ENCODE measurements around the gene NMRAL1.

Gene NMRAL1

GRCh38 chr16:4463522-4464163, 10.8 kb downstream of the NMRAL1 start:
- no peak for DNase-seq

- no peak for DNase-seq
These were observed 13.0 kb downstream of the NMRAL1 start for GRCh38 chr16:4461250-4462085.

GRCh38 chr16:4460936-4461249, 13.5 kb downstream of the NMRAL1 start:
- DNase-seq, result no peak

GRCh38 chr16:4455951-4456350, 18.5 kb downstream of the NMRAL1 start:
- no peak for DNase-seq

GRCh38 chr16:4455081-4455480, 19.3 kb downstream of the NMRAL1 start:
- DNase-seq, result no peak

- DNase-seq, result no peak
These were observed 19.8 kb downstream of the NMRAL1 start for GRCh38 chr16:4454623-4455022.

GRCh38 chr16:4452674-4453073, 21.8 kb downstream of the NMRAL1 start:
- DNase-seq, result no peak

GRCh38 chr16:4450931-4451519, 23.4 kb downstream of the NMRAL1 start:
- peak; percentile 29 to 68 for DNase-seq

- DNase-seq, result no peak
These were observed 24.0 kb downstream of the NMRAL1 start for GRCh38 chr16:4450430-4450829.

GRCh38 chr16:4443986-4444385, 30.4 kb downstream of the NMRAL1 start:
- DNase-seq, result no peak

- DNase-seq, result no peak
These were observed 31.2 kb downstream of the NMRAL1 start for GRCh38 chr16:4443271-4443670.

- DNase-seq, result no peak
These were observed 32.1 kb downstream of the NMRAL1 start for GRCh38 chr16:4442371-4442770.

- no peak for DNase-seq
These were observed 37.1 kb downstream of the NMRAL1 start for GRCh38 chr16:4437366-4437765.

GRCh38 chr16:4435337-4436067, 38.9 kb downstream of the NMRAL1 start:
- no peak for DNase-seq

- no peak for DNase-seq
These were observed 40.3 kb downstream of the NMRAL1 start for GRCh38 chr16:4433914-4434787.

- DNase-seq, result peak; percentile 15 to 36
These were observed 41.2 kb downstream of the NMRAL1 start for GRCh38 chr16:4433228-4433627.

- DNase-seq, result no peak
These were observed 43.4 kb downstream of the NMRAL1 start for GRCh38 chr16:4431023-4431422.

- no peak for DNase-seq
These were observed 45.9 kb downstream of the NMRAL1 start for GRCh38 chr16:4428500-4428899.

- DNase-seq, result no peak
These were observed 47.6 kb downstream of the NMRAL1 start for GRCh38 chr16:4426722-4427372.

- DNase-seq, result no peak
These were observed 48.3 kb downstream of the NMRAL1 start for GRCh38 chr16:4426021-4426684.

GRCh38 chr16:4425378-4426020, 48.9 kb downstream of the NMRAL1 start, which contains the start of gene DNAJA3:
TSS of gene DNAJA3 (plus strand) at chr16:4425868. CDS start at chr16:4425882, 14 bp downstream.
- DNase-seq, result peak; percentile 86 to 97

All from NCI-H524 (cell line).